DOHH2 (cell line): ENCODE data around the gene SIX2.

ENCODE experiments used
- H3F3A ChIP-seq: fragments of 200-600 bp; sonication (generic), shearing (Covaris generic); 2 replicates; pipeline ENCODE4 v1.6.0; 2016; ENCODE audit warnings: antibody characterized with exemption, mild to moderate bottlenecking; ENCODE audit not compliant: control insufficient read depth, insufficient read depth
- H3K27ac ChIP-seq: fragments of 200-600 bp; sonication (generic); 2 replicates; pipeline ENCODE4 v1.5.1; 2014; ENCODE audit warnings: low read depth, mild to moderate bottlenecking, low read length, moderate library complexity
- H3K27me3 ChIP-seq: fragments of 200-600 bp; sonication (generic); 2 replicates; pipeline ENCODE4 v1.6.1; 2014; ENCODE audit warnings: mild to moderate bottlenecking, low read length, mixed read lengths; ENCODE audit not compliant: control insufficient read depth
- H3K36me3 ChIP-seq: fragments of 200-600 bp; sonication (generic); 2 replicates; pipeline ENCODE4 v1.6.1; 2014; ENCODE audit warnings: mild to moderate bottlenecking, low read length, moderate library complexity, mixed read lengths; ENCODE audit not compliant: control insufficient read depth
- H3K4me1 ChIP-seq: fragments of 200-600 bp; sonication (generic); 2 replicates; pipeline ENCODE4 v1.6.1; 2014; ENCODE audit warnings: mild to moderate bottlenecking, low read length, mixed read lengths; ENCODE audit not compliant: control insufficient read depth
- H3K4me2 ChIP-seq: fragments of 200-600 bp; sonication (generic); 2 replicates; pipeline ENCODE4 v1.6.0; 2014; ENCODE audit warnings: mild to moderate bottlenecking, low read length, moderate library complexity
- H3K4me3 ChIP-seq: fragments of 200-600 bp; sonication (generic); 2 replicates; pipeline ENCODE4 v1.5.1; 2014; ENCODE audit warnings: mild to moderate bottlenecking, low read length, mixed read lengths
- H3K79me2 ChIP-seq: fragments of 200-600 bp; sonication (generic); 2 replicates; pipeline ENCODE4 v1.6.1; 2014; ENCODE audit warnings: mild to moderate bottlenecking, low read length, mixed read lengths; ENCODE audit not compliant: control insufficient read depth
- H3K9me2 ChIP-seq: fragments of 200-600 bp; sonication (generic); replicated peaks from 2 replicates; pipeline ENCODE4 v1.6.1; 2014; ENCODE audit warnings: mild to moderate bottlenecking, low read length, mixed read lengths; ENCODE audit not compliant: control insufficient read depth
- H3K9me3 ChIP-seq: fragments of 200-600 bp; sonication (generic); 2 replicates; pipeline ENCODE4 v1.6.1; 2014; ENCODE audit warnings: antibody characterized with exemption, low read length, mixed read lengths; ENCODE audit not compliant: control insufficient read depth, insufficient read depth
- H4K20me1 ChIP-seq: fragments of 200-600 bp; sonication (generic); 2 replicates; pipeline ENCODE4 v1.6.0; 2014; ENCODE audit warnings: low read depth, mild to moderate bottlenecking, antibody characterized with exemption, low read length, moderate library complexity; ENCODE audit not compliant: control insufficient read depth, insufficient read depth
- CTCF ChIP-seq: fragments of 200-600 bp; sonication (generic); IDR thresholded peaks from one replicate; pipeline ENCODE4 v1.5.1; 2014; ENCODE audit warnings: antibody characterized with exemption, mild to moderate bottlenecking, low read depth, low read length; ENCODE audit not compliant: poor library complexity, severe bottlenecking
- EZH2phosphoT487 ChIP-seq: fragments of 200-600 bp; sonication (generic); IDR thresholded peaks from 2 replicates; pipeline ENCODE4 v1.6.1; 2017; ENCODE audit warnings: borderline replicate concordance, mild to moderate bottlenecking, antibody characterized with exemption, low read length, moderate library complexity, mixed read lengths

SIX2 gene

DNA sequence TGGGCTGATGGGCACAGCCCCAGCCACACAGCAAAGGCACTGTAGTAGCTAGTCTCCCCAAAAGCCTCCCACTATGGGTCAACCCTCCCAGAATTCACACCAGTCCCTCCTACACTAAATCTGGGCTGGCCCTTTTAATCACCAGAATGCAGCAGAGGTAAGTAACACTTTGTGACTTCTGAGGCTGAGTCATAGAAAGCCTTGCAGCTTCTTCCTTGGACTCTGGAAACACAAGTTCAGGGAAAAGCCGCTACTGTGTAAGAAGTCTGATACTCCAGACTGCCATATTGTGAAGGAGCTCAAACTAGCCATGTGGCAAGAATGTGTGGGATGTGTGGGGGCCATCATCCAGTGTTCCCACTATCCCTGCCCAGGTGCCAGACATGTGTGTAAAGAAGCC is 19.0 kb upstream of the SIX2 start:
- Histone ChIP-seq H3K4me2 (no peak overlapping the region), H3K9me3 (no peaks in the 10 kb centered on the region), H3K27me3 (peaks cover 4% of the 10 kb centered on the region), H4K20me1 (no peaks in the 10 kb centered on the region), H3K4me1 (no peaks in the 10 kb centered on the region), H3K27ac (no peak overlapping the region), H3K79me2 (no peaks in the 10 kb centered on the region), H3F3A (no peaks in the 10 kb centered on the region), H3K36me3 (no peaks in the 10 kb centered on the region), H3K4me3 (no peak overlapping the region), H3K9me2 (no peaks in the 10 kb centered on the region)
- TF ChIP-seq EZH2phosphoT487 (no peak), CTCF (no peak)

- Histone ChIP-seq H3K27me3 (peaks cover 3% of the 10 kb centered on the region), H3K9me3 (no peaks in the 10 kb centered on the region), H3K4me3 (no peak overlapping the region), H3K36me3 (no peaks in the 10 kb centered on the region), H3F3A (no peaks in the 10 kb centered on the region), H3K27ac (no peak overlapping the region), H3K79me2 (no peaks in the 10 kb centered on the region), H3K9me2 (no peaks in the 10 kb centered on the region), H4K20me1 (no peaks in the 10 kb centered on the region), H3K4me1 (no peaks in the 10 kb centered on the region), H3K4me2 (no peak overlapping the region)
- TF ChIP-seq CTCF (no peak), EZH2phosphoT487 (no peak)
These were observed 17.7 kb upstream of the SIX2 start for GRCh38 chr2:45026924-45027450.

DNA sequence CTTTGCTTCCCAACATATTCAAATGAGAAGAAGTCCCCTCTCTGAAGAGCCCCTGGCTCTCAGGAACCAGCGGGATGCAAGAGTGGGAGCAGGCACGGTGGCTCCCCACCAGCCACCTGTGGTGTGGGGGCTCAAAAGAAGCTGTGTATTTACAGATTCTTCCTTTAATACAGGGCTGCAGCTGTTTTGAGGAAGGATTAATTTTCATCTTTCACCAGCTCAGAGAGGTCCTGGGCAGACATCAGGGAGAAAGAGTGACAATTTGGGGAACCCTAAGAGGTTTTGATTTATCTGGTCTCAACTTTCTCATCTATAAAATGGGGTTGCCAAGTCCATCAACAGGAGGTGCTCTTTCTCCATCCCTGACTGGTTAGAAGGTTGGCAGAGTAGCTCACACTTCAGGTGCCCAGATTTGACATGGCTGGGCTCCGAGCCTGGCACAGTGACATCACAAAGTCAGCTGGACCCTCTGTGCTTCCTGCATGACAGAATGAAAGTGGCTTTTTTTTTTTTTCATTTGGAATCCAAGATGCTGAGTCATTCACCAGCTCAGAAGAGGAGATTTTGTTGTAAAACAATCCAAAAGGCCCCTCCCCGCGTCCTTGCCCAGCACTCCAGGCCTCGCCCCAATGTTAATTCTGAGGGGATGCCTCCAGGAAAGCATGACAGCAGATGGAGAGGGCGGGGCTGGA is 15.5 kb upstream of the SIX2 start:
- H3K27me3 ChIP-seq: no peaks in the 10 kb centered on the region; the same call in 1 of the 2 replicates
- H3K4me3 ChIP-seq: no peak overlapping the region
- H3K4me2 ChIP-seq: no peak overlapping the region
- H3K4me1 ChIP-seq: no peaks in the 10 kb centered on the region
- no peaks in the 10 kb centered on the region for H3K79me2 ChIP-seq
- H3K9me2 ChIP-seq: no peaks in the 10 kb centered on the region
- no peaks in the 10 kb centered on the region for H3K9me3 ChIP-seq
- TF ChIP-seq CTCF: no peak
- no peak for TF ChIP-seq EZH2phosphoT487
- H3K27ac ChIP-seq: no peak overlapping the region
- no peaks in the 10 kb centered on the region for H3K36me3 ChIP-seq
- H4K20me1 ChIP-seq: no peaks in the 10 kb centered on the region
- no peaks in the 10 kb centered on the region for H3F3A ChIP-seq
